IMR-90 (cell line): ENCODE results near the gene PAX9. TPM values are rescaled to one million over a fixed set of nuclear protein-coding genes. Genes with fewer than 3 reads are reported as not detected.

Source experiments
- ATAC-seq: fragments of 200-7000 bp; cut with Tn5 transposase; 2 replicates; pipeline ENCODE4 v1.9.1; 2020; ENCODE audit warnings: low read depth, mild to moderate bottlenecking, moderate library complexity
- BruUV-seq: library from RNA; stranded (reverse); fragments of 400-500 nt; replicated peaks from 2 replicates; lab custom pipeline; 2021; lab: Mats Ljungman, UMichigan
- CTCF ChIA-PET: fragments of 300-600 bp; formaldehyde crosslinking; extraction: SDS; loops from one replicate; lab custom pipeline; 2021; ENCODE audit warnings: antibody characterized with exemption; lab: Yijun Ruan, JAX
- POLR2A ChIA-PET: fragments of 300-600 bp; sonication (Branson Sonifier 250); formaldehyde crosslinking; loops from one replicate; lab custom pipeline; 2022; ENCODE audit warnings: antibody characterized with exemption; ENCODE audit not compliant: unreplicated experiment; lab: Charles Lee
- DNase-seq: peaks from one replicate; pipeline ENCODE4 v3.0.0; 2013
- H2AFZ ChIP-seq: replicated peaks from 2 replicates; pipeline ENCODE3; 2013; ENCODE audit warnings: low read length, mild to moderate bottlenecking; ENCODE audit not compliant: poor library complexity
- H2AK5ac ChIP-seq: 2 replicates; pipeline ENCODE4 v1.6.1; 2013; ENCODE audit warnings: low read depth, low read length, inconsistent platforms
- H2AK9ac ChIP-seq: replicated peaks from 2 replicates; pipeline ENCODE3; 2013; ENCODE audit warnings: mild to moderate bottlenecking, low read depth, low read length, moderate library complexity; ENCODE audit not compliant: poor library complexity
- H2BK120ac ChIP-seq: 2 replicates; pipeline ENCODE4 v1.6.1; 2013; ENCODE audit warnings: low read depth, low read length, inconsistent platforms
- H2BK15ac ChIP-seq: 3 replicates; pipeline ENCODE4 v1.6.1; 2013; ENCODE audit warnings: low read depth, low read length, inconsistent platforms
- H2BK20ac ChIP-seq: 2 replicates; pipeline ENCODE4 v1.6.1; 2013; ENCODE audit warnings: low read depth, mild to moderate bottlenecking, inconsistent platforms, low read length, moderate library complexity
- H2BK5ac ChIP-seq: 2 replicates; pipeline ENCODE4 v1.6.1; 2013; ENCODE audit warnings: mild to moderate bottlenecking, low read depth, low read length, inconsistent platforms; ENCODE audit not compliant: poor library complexity, severe bottlenecking
- H3K14ac ChIP-seq: replicated peaks from 2 replicates; pipeline ENCODE4 v1.6.1; 2013; ENCODE audit warnings: low read depth, low read length, inconsistent platforms
- H3K18ac ChIP-seq: 2 replicates; pipeline ENCODE4 v1.6.1; 2013; ENCODE audit warnings: low read depth, low read length, control low read depth
- H3K23ac ChIP-seq: 2 replicates; pipeline ENCODE4 v1.6.1; 2013; ENCODE audit warnings: low read depth, low read length, inconsistent platforms
- H3K27ac ChIP-seq: 2 replicates; pipeline ENCODE4 v1.5.1; 2013; ENCODE audit warnings: mild to moderate bottlenecking, control low read depth, low read length; ENCODE audit not compliant: insufficient read depth
- H3K27me3 ChIP-seq: 2 replicates; pipeline ENCODE4 v1.6.1; 2013; ENCODE audit warnings: low read length; ENCODE audit not compliant: control insufficient read depth, insufficient read depth
- H3K36me3 ChIP-seq: 2 replicates; pipeline ENCODE4 v1.6.1; 2013; ENCODE audit warnings: low read length, mixed read lengths; ENCODE audit not compliant: control insufficient read depth, insufficient read depth
- H3K4ac ChIP-seq: 2 replicates; pipeline ENCODE4 v1.6.1; 2013; ENCODE audit warnings: low read depth, low read length, inconsistent platforms
- H3K4me1 ChIP-seq: 2 replicates; pipeline ENCODE4 v1.6.1; 2013; ENCODE audit warnings: low read length, mixed read lengths; ENCODE audit not compliant: control insufficient read depth, insufficient read depth
- H3K4me2 ChIP-seq: 2 replicates; pipeline ENCODE4 v1.6.1; 2013; ENCODE audit warnings: low read depth, mild to moderate bottlenecking, control low read depth, low read length, moderate library complexity
- H3K4me3 ChIP-seq: 2 replicates; pipeline ENCODE4 v1.5.1; 2013; ENCODE audit warnings: low read depth, mild to moderate bottlenecking, control low read depth, low read length, moderate library complexity; ENCODE audit not compliant: insufficient read depth
- H3K56ac ChIP-seq: 2 replicates; pipeline ENCODE4 v1.6.1; 2013; ENCODE audit warnings: low read length, inconsistent platforms; ENCODE audit not compliant: insufficient read depth; ENCODE audit errors: extremely low read depth
- H3K79me1 ChIP-seq, 2 experiments: 2 replicates each; pipeline ENCODE4 v1.6.1; 2013; ENCODE audit warnings: low read length in 2 of 2, inconsistent platforms in 1 of 2, low read depth in 1 of 2
- H3K9ac ChIP-seq: 2 replicates; pipeline ENCODE4 v1.6.1; 2013; ENCODE audit warnings: low read depth, low read length, control low read depth
- H3K9me1 ChIP-seq: 2 replicates; pipeline ENCODE4 v1.6.1; 2013; ENCODE audit warnings: low read length, inconsistent platforms; ENCODE audit not compliant: insufficient read depth
- H3K9me3 ChIP-seq: 2 replicates; pipeline ENCODE4 v1.6.1; 2013; ENCODE audit warnings: low read length; ENCODE audit not compliant: control insufficient read depth, insufficient read depth
- H4K20me1 ChIP-seq: 2 replicates; pipeline ENCODE4 v1.6.1; 2013; ENCODE audit warnings: low read length, inconsistent platforms; ENCODE audit not compliant: insufficient read depth
- H4K5ac ChIP-seq: 2 replicates; pipeline ENCODE4 v1.6.1; 2013; ENCODE audit warnings: mild to moderate bottlenecking, low read depth, low read length, control low read depth
- H4K8ac ChIP-seq, 2 experiments: 2 replicates each; pipeline ENCODE4 v1.6.1; 2013; ENCODE audit warnings: low read depth in 2 of 2, low read length in 2 of 2, control low read depth in 1 of 2, inconsistent platforms in 1 of 2
- H4K91ac ChIP-seq: 2 replicates; pipeline ENCODE4 v1.6.1; 2013; ENCODE audit warnings: low read depth, low read length, inconsistent platforms; ENCODE audit not compliant: insufficient read depth
- BHLHE40 ChIP-seq: fragments of 150-350 bp; IDR thresholded peaks from 2 replicates; pipeline ENCODE4 v1.6.1; 2016; ENCODE audit warnings: mild to moderate bottlenecking, low read depth, low read length
- CEBPB ChIP-seq: IDR thresholded peaks from 2 replicates; pipeline ENCODE4 v1.6.1; 2012; ENCODE audit warnings: low read depth, low read length, improper control_type of control experiment
- FOS ChIP-seq: fragments of 150-350 bp; IDR thresholded peaks from 2 replicates; pipeline ENCODE4 v1.6.1; 2016; ENCODE audit warnings: low read depth, low read length
- MAFK ChIP-seq: IDR thresholded peaks from 2 replicates; pipeline ENCODE4 v1.6.1; 2012; ENCODE audit warnings: low read depth, low read length, improper control_type of control experiment
- MAZ ChIP-seq: IDR thresholded peaks from 2 replicates; pipeline ENCODE4 v1.6.1; 2012; ENCODE audit warnings: low read depth, mild to moderate bottlenecking, low read length, improper control_type of control experiment, moderate library complexity, borderline replicate concordance
- NFE2L2 ChIP-seq: fragments of 150-350 bp; IDR thresholded peaks from 2 replicates; pipeline ENCODE4 v1.6.1; 2016; ENCODE audit warnings: low read depth, mild to moderate bottlenecking, low read length
- POLR2A ChIP-seq: IDR thresholded peaks from 2 replicates; pipeline ENCODE4 v1.6.1; 2012; ENCODE audit warnings: mild to moderate bottlenecking, low read depth, low read length
- WGBS, 2 experiments: methylation state at CpG; one replicate each; pipeline versions ENCODE4 v1.1.5 to v1.1.7; 2013; ENCODE audit warnings: missing lambda C conversion rate in 2 of 2; ENCODE audit not compliant: insufficient read length in 1 of 2; ENCODE audit errors: extremely low coverage in 2 of 2; 5-methylcytosine and 5-hydroxymethylcytosine counted together
- dilution Hi-C: fragments of 300-500 bp; cut with HindIII; formaldehyde crosslinking; loops from one replicate; pipeline ENCODE4 v1.14.3; 2018; ENCODE audit warnings: low sequenced_read_pairs; ENCODE audit not compliant: unreplicated experiment
- in situ Hi-C: fragments of 300-500 bp; cut with MboI; formaldehyde crosslinking; loops from 3 replicates; pipeline ENCODE4 v1.14.3; 2019; ENCODE audit warnings: low sequenced_read_pairs, inconsistent platforms, mixed read lengths
- intact Hi-C: fragments of 100-400 bp; cut with micrococcal nuclease; formaldehyde crosslinking; loops from 2 replicates; pipeline ENCODE4 v1.10.0; 2022
- polyA plus RNA-seq, 3 experiments: library from polyadenylated mRNA; depleted of rRNA; stranded (reverse); fragments of >200 nt; gene quantifications; 2 replicates each; pipeline ENCODE4 v1.2.3, GENCODE V29; 2012; ENCODE audit warnings: low replicate concordance in 1 of 3
- total RNA-seq: library from RNA; depleted of rRNA; stranded (reverse); fragments of >200 nt; gene quantifications from 2 replicates; pipeline ENCODE4 v1.2.3, GENCODE V29; 2012

PAX9 gene
- total and polyA plus RNA-seq, 2 of the 4 experiments (the other 2 are of a cell fraction): not detected

DNA sequence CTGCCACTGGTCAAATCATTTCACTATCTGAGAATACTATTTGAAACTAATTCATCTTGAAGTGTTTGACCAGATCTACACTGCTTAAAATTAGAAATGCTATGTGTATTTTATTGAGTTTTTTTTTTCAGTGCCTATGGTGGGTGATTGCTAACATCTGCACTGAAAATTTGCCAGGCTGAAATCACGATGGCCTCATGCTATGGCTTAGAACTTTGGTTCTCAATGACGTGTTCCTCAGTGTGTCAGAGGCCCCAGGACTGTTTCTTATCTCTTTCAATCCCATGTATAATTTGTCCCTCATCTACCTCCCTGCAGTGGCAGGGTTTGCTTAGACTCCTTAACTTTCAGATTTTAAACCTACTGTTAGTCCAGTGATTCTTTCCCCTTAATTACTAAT is 43.0 kb upstream of the PAX9 start:
- no peaks in the 10 kb centered on the region for H3K4me1 ChIP-seq
- H3K27ac ChIP-seq: no peak overlapping the region
- H3K4me3 ChIP-seq: no peak overlapping the region
- H3K9me1 ChIP-seq: no peaks in the 10 kb centered on the region
- no peak overlapping the region for H2BK120ac ChIP-seq
- ATAC-seq (no peak), DNase-seq (no peak)
- POLR2A ChIA-PET: no interaction called here
- intact Hi-C loops (no loop called here), dilution Hi-C loops (no loop called here), in situ Hi-C loops (no loop called here)
- no peak overlapping the region for H3K4ac ChIP-seq
- H4K5ac ChIP-seq: no peak overlapping the region
- no peak overlapping the region for H2AK5ac ChIP-seq
- no peak overlapping the region for H2BK20ac ChIP-seq
- H3K9me3 ChIP-seq: no peaks in the 10 kb centered on the region
- no peak overlapping the region for H3K18ac ChIP-seq
- H2BK15ac ChIP-seq: no peak overlapping the region
- H3K56ac ChIP-seq: no peak overlapping the region
- WGBS, 2 experiments: no CpG with 5 or more reads among the region's 2 CpGs
- H4K91ac ChIP-seq: no peak overlapping the region
- H4K20me1 ChIP-seq: no peaks in the 10 kb centered on the region
- no peaks in the 10 kb centered on the region for H3K36me3 ChIP-seq
- no peak overlapping the region for H3K14ac ChIP-seq
- no peak overlapping the region for H2AFZ ChIP-seq
- no peak overlapping the region for H2AK9ac ChIP-seq
- H3K4me2 ChIP-seq: no peak overlapping the region
- no peak overlapping the region for H4K8ac ChIP-seq
- no peaks in the 10 kb centered on the region for H3K79me1 ChIP-seq
- H3K23ac ChIP-seq: no peak overlapping the region
- no peak overlapping the region for H2BK5ac ChIP-seq
- no peak overlapping the region for H3K9ac ChIP-seq
- CTCF ChIA-PET: no interaction called here
- no TSS peak for BruUV-seq
- H3K27me3 ChIP-seq: no peaks in the 10 kb centered on the region
- TF ChIP-seq BHLHE40 (no peak), POLR2A (no peak), MAZ (no peak), CEBPB (no peak), NFE2L2 (no peak), MAFK (no peak), FOS (no peak)
